HCT116 (cell line): ENCODE measurements around the gene BAHCC1. TPM values are rescaled to one million over a fixed set of nuclear protein-coding genes. Genes with fewer than 3 reads are reported as not detected.

Experiments used
- ATAC-seq: fragments of 200-7000 bp; cut with Tn5 transposase; 2 replicates; pipeline ENCODE4 v1.9.1; 2020; ENCODE audit warnings: mild to moderate bottlenecking, moderate library complexity
- BruUV-seq: library from RNA; stranded (reverse); fragments of 400-500 nt; replicated peaks from 2 replicates; lab custom pipeline; 2021; lab: Mats Ljungman, UMichigan
- CTCF ChIA-PET: fragments of 300-600 bp; sonication (Branson Sonifier 250); formaldehyde crosslinking; loops from one replicate; lab custom pipeline; 2021; ENCODE audit warnings: antibody characterized with exemption; lab: Charles Lee
- POLR2A ChIA-PET: fragments of 300-600, 350-600 bp; sonication (Branson Sonifier 250); formaldehyde crosslinking; loops from one replicate; lab custom pipeline; 2021; ENCODE audit warnings: antibody characterized with exemption; lab: Charles Lee
- RAD21 ChIA-PET, 2 experiments: fragments of 300-600 bp; sonication (Branson Sonifier 250); formaldehyde crosslinking; loops; one replicate each; lab custom pipeline; 2023; ENCODE audit warnings: low total read pairs in 2 of 2; ENCODE audit not compliant: uncharacterized antibody in 2 of 2, unreplicated experiment in 2 of 2, low non-redundant PET in 1 of 2; lab: Charles Lee
- DNase-seq: peaks from one replicate; pipeline ENCODE4 v3.0.0-alpha.2; 2010; ENCODE audit warnings: low read depth, low spot score
- H2AFZ ChIP-seq: fragments of 200-600 bp; shearing (Covaris generic), sonication (generic); 2 replicates; pipeline ENCODE4 v1.6.1; 2017; ENCODE audit warnings: low read depth, mixed run types, mixed read lengths, antibody characterized with exemption, low read length; ENCODE audit not compliant: poor library complexity, severe bottlenecking
- H3K27ac ChIP-seq: 2 replicates; pipeline ENCODE4 v1.5.1; 2012; ENCODE audit warnings: low read depth, low read length
- H3K27me3 ChIP-seq: fragments of 200-600 bp; sonication (generic); 2 replicates; pipeline ENCODE4 v1.6.1; 2016; ENCODE audit warnings: mixed run types, low read length, mixed read lengths; ENCODE audit not compliant: insufficient read depth
- H3K36me3 ChIP-seq, 2 experiments: fragments of 200-500 bp in 1 of 2; fragments of 200-600 bp in 1 of 2; sonication (Bioruptor generic) in 1 of 2; sonication (generic) in 1 of 2; 2 replicates each; pipeline versions ENCODE4 v1.5.1 to v1.6.1; 2014 to 2016; ENCODE audit warnings: low read length in 2 of 2, inconsistent platforms in 1 of 2, mixed read lengths in 1 of 2, mixed run types in 1 of 2; ENCODE audit not compliant: insufficient read depth in 2 of 2, control insufficient read depth in 1 of 2
- H3K4me1 ChIP-seq, 2 experiments: fragments of 200-600 bp in 1 of 2; sonication (generic) in 1 of 2; 2 replicates each; pipeline versions ENCODE4 v1.5.1 to v1.6.1; 2012 to 2017; ENCODE audit warnings: low read length in 2 of 2, inconsistent platforms in 1 of 2, mild to moderate bottlenecking in 1 of 2, mixed read lengths in 1 of 2, mixed run types in 1 of 2, moderate library complexity in 1 of 2; ENCODE audit not compliant: insufficient read depth in 2 of 2, control insufficient read depth in 1 of 2
- H3K4me2 ChIP-seq: fragments of 200-600 bp; sonication (generic); 2 replicates; pipeline ENCODE4 v1.6.1; 2017; ENCODE audit warnings: mixed run types, low read length, mixed read lengths
- H3K4me3 ChIP-seq, 2 experiments: fragments of 200-600 bp in 1 of 2; sonication (generic) in 1 of 2; replicated peaks in 1 of 2; 2 replicates each; pipeline ENCODE4 v1.5.1; 2011 to 2016; ENCODE audit warnings: low read length in 2 of 2, control low read depth in 1 of 2, low read depth in 1 of 2, mild to moderate bottlenecking in 1 of 2, mixed read lengths in 1 of 2, mixed run types in 1 of 2
- H3K79me2 ChIP-seq: fragments of 200-600 bp; sonication (generic); 2 replicates; pipeline ENCODE4 v1.6.1; 2017; ENCODE audit warnings: mild to moderate bottlenecking, mixed run types, low read length, moderate library complexity, mixed read lengths; ENCODE audit not compliant: insufficient read depth
- H3K9ac ChIP-seq: fragments of 200-600 bp; sonication (generic); 2 replicates; pipeline ENCODE4 v1.6.1; 2016; ENCODE audit warnings: low read length, mixed read lengths
- H3K9me2 ChIP-seq: fragments of 200-600 bp; sonication (generic), shearing (Covaris generic); 2 replicates; pipeline ENCODE4 v1.6.1; 2017; ENCODE audit warnings: mixed run types, mild to moderate bottlenecking, moderate library complexity; ENCODE audit not compliant: insufficient read depth
- H3K9me3 ChIP-seq, 2 experiments: fragments of 200-500 bp in 1 of 2; fragments of 200-600 bp in 1 of 2; sonication (Bioruptor generic) in 1 of 2; sonication (generic) in 1 of 2; 2 replicates each; pipeline ENCODE4 v1.6.1; 2014 to 2017; ENCODE audit warnings: low read length in 2 of 2, mixed read lengths in 2 of 2, inconsistent platforms in 1 of 2, low read depth in 1 of 2, mild to moderate bottlenecking in 1 of 2, mixed run types in 1 of 2, moderate library complexity in 1 of 2; ENCODE audit not compliant: control insufficient read depth in 1 of 2, insufficient read depth in 1 of 2
- H4K20me1 ChIP-seq: fragments of 200-600 bp; sonication (generic), shearing (Covaris generic); 2 replicates; pipeline ENCODE4 v1.6.1; 2017; ENCODE audit warnings: mixed run types, mild to moderate bottlenecking, moderate library complexity; ENCODE audit not compliant: insufficient read depth
- ATF3 ChIP-seq: IDR thresholded peaks from 2 replicates; pipeline ENCODE4 v1.6.1; 2012
- CBX3 ChIP-seq: IDR thresholded peaks from 2 replicates; pipeline ENCODE4 v1.6.1; 2012; ENCODE audit warnings: low read depth
- CEBPB ChIP-seq: IDR thresholded peaks from 2 replicates; pipeline ENCODE4 v1.6.1; 2012; ENCODE audit warnings: low read depth
- EZH2phosphoT487 ChIP-seq: fragments of 200-600 bp; IDR thresholded peaks from 2 replicates; pipeline ENCODE4 v1.6.1; 2018; ENCODE audit warnings: antibody characterized with exemption, borderline replicate concordance
- FOSL1 ChIP-seq: IDR thresholded peaks from 2 replicates; pipeline ENCODE4 v1.6.1; 2012; ENCODE audit warnings: low read depth
- JUND ChIP-seq: IDR thresholded peaks from 2 replicates; pipeline ENCODE4 v1.6.1; 2012
- POLR2AphosphoS5 ChIP-seq: IDR thresholded peaks from 2 replicates; pipeline ENCODE4 v1.6.1; 2011; ENCODE audit warnings: mild to moderate bottlenecking, low read depth, low read length, moderate library complexity
- SIN3A ChIP-seq: IDR thresholded peaks from 2 replicates; pipeline ENCODE4 v1.6.1; 2012; ENCODE audit warnings: low read depth
- SRF ChIP-seq: IDR thresholded peaks from 2 replicates; pipeline ENCODE4 v1.6.1; 2012; ENCODE audit warnings: low read depth
- ZFX ChIP-seq: fragments of 450-650 bp; IDR thresholded peaks from 2 replicates; pipeline ENCODE4 v1.6.1; 2017
- intact Hi-C: fragments of 100-400 bp; cut with micrococcal nuclease; formaldehyde crosslinking; loops from 2 replicates; pipeline ENCODE4 v1.10.0; 2022
- total RNA-seq: library from RNA; stranded (reverse); gene quantifications from one replicate; pipeline ENCODE4 v1.2.1, GENCODE V29; 2021; ENCODE audit not compliant: unreplicated experiment

BAHCC1 gene
- total RNA-seq, 1 experiment from 2014 or later, result 45.2 TPM

GRCh38 chr17:81428121-81428515 lies 32.9 kb downstream of the BAHCC1 start (continued):
- TF ChIP-seq CEBPB (no peak), CBX3 (no peak), SIN3A (no peak), EZH2phosphoT487 (no peak)

- H3K9me2 ChIP-seq, result no peaks in the 10 kb centered on the region
- H4K20me1 ChIP-seq, result no peaks in the 10 kb centered on the region
- H3K27ac ChIP-seq, result no peak overlapping the region; the same call in 1 of the 2 replicates
- POLR2A ChIA-PET, result interaction anchor here (0.7 to 1.8 kb wide), 3 partner anchors 9 to 49 kb away, joined by 3 to 6 read pairs (median 4); partner anchors contain the start of gene BAHCC1
- no peak overlapping the region for H2AFZ ChIP-seq
- H3K36me3 ChIP-seq, result no peaks in the 10 kb centered on the region
- intact Hi-C loops, result no loop called here
- no peaks in the 10 kb centered on the region for H3K27me3 ChIP-seq
- peaks cover 0 to 18% of the 10 kb centered on the region in 2 experiments; a peak in 1 of 4 replicates for H3K9me3 ChIP-seq
- no peak overlapping the region for H3K9ac ChIP-seq
- no peak overlapping the region for H3K4me3 ChIP-seq
- no peak for ATAC-seq
- RAD21 ChIA-PET, result no interaction called here
- peaks cover 22 to 45% of the 10 kb centered on the region in 2 experiments for H3K4me1 ChIP-seq
- TF ChIP-seq ATF3 (no peak), JUND (no peak), FOSL1 (no peak), EZH2phosphoT487 (no peak), SRF (no peak), POLR2AphosphoS5 (no peak), ZFX (no peak)
- H3K4me2 ChIP-seq, result peak overlapping the region; percentile 70
- no peak for DNase-seq
- no TSS peak for BruUV-seq
- CTCF ChIA-PET, result interaction anchor here (4.4 kb wide), 1 partner anchor 12 kb away, joined by 33 read pairs; no protein-coding TSS in a partner anchor
- H3K79me2 ChIP-seq, result peaks cover 16% of the 10 kb centered on the region
These were observed 33.3 kb downstream of the BAHCC1 start for GRCh38 chr17:81428516-81428915.
